Uterus (tissue), 4 donors: ENCODE results near the gene STX11. TPM values are rescaled to one million over a fixed set of nuclear protein-coding genes. Genes with fewer than 3 reads are reported as not detected.
"Not testable (repeated sequence)": the region's sequence is repeated elsewhere in the genome, so short reads cannot be mapped to it uniquely, and the experiment has no call there.

ENCODE experiments used
- DNase-seq, 2 donors: peaks; one replicate each; pipeline ENCODE4 v3.0.0-alpha.2; 2019 to 2020
- H3K27ac ChIP-seq, 2 donors: fragments of 200-600 bp; sonication (generic); 1 replicate in 1 of 2; 2 replicates in 1 of 2; pipeline ENCODE4 v1.5.1; 2016 to 2018
- H3K27me3 ChIP-seq, 2 donors: fragments of 200-600 bp; sonication (generic); one replicate each; pipeline ENCODE4 v1.5.1; 2018 to 2019; ENCODE audit warnings: control low read depth in 1 of 2
- H3K36me3 ChIP-seq, 2 donors: fragments of 200-600 bp; sonication (generic); one replicate each; pipeline ENCODE4 v1.5.1; 2019; ENCODE audit warnings: control low read depth in 1 of 2
- H3K4me1 ChIP-seq, 2 donors: fragments of 200-600 bp; sonication (generic); one replicate each; pipeline ENCODE4 v1.5.1; 2018 to 2019; ENCODE audit warnings: control low read depth in 1 of 2
- H3K4me3 ChIP-seq, 2 donors: fragments of 200-600 bp; sonication (generic); 1 replicate in 1 of 2; 2 replicates in 1 of 2; pipeline ENCODE4 v1.5.1; 2018 to 2019; ENCODE audit warnings: mild to moderate bottlenecking in 1 of 2
- H3K9me3 ChIP-seq, 2 donors: fragments of 200-600 bp; sonication (generic); one replicate each; pipeline ENCODE4 v1.5.1; 2019; ENCODE audit warnings: control low read depth in 1 of 2
- POLR2A ChIP-seq, 2 donors: fragments of 450-650 bp; IDR thresholded peaks; one replicate each; pipeline ENCODE4 v1.6.1; 2016; ENCODE audit warnings: antibody characterized with exemption in 2 of 2, mild to moderate bottlenecking in 1 of 2, moderate library complexity in 1 of 2
- intact Hi-C: fragments of 100-400 bp; cut with DNase I; formaldehyde crosslinking; loops from one replicate; pipeline ENCODE4 v1.15.1; 2023; ENCODE audit warnings: low total_unique reads
- total RNA-seq, 4 donors: library from RNA; depleted of rRNA in 3 of 4; stranded (reverse); fragments of >200 nt in 3 of 4; gene quantifications; one replicate each; pipeline versions ENCODE4 v1.1.0 to v1.2.4, GENCODE V29; 2014 to 2023
- TF ChIP-seq, protein P1 (sequence below), 4 experiments: fragments of 200-600 bp in 2 of 4; fragments of 450-650 bp in 2 of 4; sonication (generic) in 2 of 4; IDR thresholded peaks; one replicate each; pipeline ENCODE4 v1.5.1; 2016 to 2019; ENCODE audit warnings: antibody characterized with exemption in 4 of 4, mild to moderate bottlenecking in 2 of 4, moderate library complexity in 1 of 4
- donor health status: DM: yes; HTN: yes; CAD: no.

Gene STX11
- total RNA-seq, 4 donors from 2014 or later = 0.77 to 6.2 (median 1.9) TPM

DNA sequence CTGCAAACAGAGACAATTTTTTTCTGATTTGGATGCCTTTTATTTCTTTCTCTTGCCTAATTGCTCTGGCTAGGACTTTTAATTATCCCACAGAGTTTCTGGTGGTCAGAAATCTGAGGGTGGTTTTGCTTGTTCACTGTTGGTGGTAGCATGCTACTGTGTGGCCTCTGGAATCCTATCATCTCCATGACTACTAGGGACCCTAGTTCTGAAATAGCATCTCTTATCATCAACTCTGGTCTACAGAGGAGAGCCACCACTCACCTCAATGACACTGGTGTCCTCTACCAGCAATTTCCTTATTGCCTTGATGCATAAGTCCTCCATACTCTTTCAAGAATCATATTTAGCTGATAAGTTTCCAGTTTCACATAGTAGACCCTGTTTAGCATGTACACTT, 27.5 kb upstream of the STX11 start:
- no peak for DNase-seq
- Histone ChIP-seq H3K36me3 (no peaks in the 10 kb centered on the region), H3K4me1 (no peaks in the 10 kb centered on the region), H3K27ac (no peak overlapping the region), H3K9me3 (no peaks in the 10 kb centered on the region), H3K27me3 (no peaks in the 10 kb centered on the region), H3K4me3 (no peak overlapping the region)
- intact Hi-C loops = no loop called here
- TF ChIP-seq POLR2A (IDR thresholded peaks at IDR 0.05) = no peak
- TF ChIP-seq, protein P1, sequence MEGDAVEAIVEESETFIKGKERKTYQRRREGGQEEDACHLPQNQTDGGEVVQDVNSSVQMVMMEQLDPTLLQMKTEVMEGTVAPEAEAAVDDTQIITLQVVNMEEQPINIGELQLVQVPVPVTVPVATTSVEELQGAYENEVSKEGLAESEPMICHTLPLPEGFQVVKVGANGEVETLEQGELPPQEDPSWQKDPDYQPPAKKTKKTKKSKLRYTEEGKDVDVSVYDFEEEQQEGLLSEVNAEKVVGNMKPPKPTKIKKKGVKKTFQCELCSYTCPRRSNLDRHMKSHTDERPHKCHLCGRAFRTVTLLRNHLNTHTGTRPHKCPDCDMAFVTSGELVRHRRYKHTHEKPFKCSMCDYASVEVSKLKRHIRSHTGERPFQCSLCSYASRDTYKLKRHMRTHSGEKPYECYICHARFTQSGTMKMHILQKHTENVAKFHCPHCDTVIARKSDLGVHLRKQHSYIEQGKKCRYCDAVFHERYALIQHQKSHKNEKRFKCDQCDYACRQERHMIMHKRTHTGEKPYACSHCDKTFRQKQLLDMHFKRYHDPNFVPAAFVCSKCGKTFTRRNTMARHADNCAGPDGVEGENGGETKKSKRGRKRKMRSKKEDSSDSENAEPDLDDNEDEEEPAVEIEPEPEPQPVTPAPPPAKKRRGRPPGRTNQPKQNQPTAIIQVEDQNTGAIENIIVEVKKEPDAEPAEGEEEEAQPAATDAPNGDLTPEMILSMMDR (IDR thresholded peaks at IDR 0.05) = no peak

DNA sequence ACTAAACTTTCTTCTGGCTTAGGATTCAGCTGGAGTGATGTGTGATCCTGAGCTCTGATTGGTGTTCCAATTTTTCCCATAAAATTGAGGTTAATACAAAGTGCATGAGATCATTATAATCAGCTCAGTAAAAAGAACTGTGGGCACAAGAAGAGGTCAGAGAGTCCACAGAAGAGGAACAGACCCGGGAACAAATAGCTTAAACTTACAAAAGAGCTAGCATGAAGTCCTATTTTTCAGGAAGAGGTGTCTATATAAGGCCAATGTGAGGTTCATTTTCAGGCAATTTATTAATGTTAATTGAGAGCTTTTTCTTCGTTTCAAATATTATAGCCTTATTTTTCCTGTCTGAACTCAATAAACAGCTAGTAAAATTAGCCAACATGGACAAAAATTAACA, 26.9 kb upstream of the STX11 start:
- H3K4me3 ChIP-seq = no peak overlapping the region
- H3K27ac ChIP-seq = no peak overlapping the region
- H3K9me3 ChIP-seq = no peaks in the 10 kb centered on the region
- no peaks in the 10 kb centered on the region for H3K27me3 ChIP-seq
- H3K36me3 ChIP-seq = no peaks in the 10 kb centered on the region
- intact Hi-C loops = no loop called here
- DNase-seq = no peak
- no peak for TF ChIP-seq POLR2A (IDR thresholded peaks at IDR 0.05)
- TF ChIP-seq, protein P1 (IDR thresholded peaks at IDR 0.05) = no peak
- no peaks in the 10 kb centered on the region for H3K4me1 ChIP-seq

DNA sequence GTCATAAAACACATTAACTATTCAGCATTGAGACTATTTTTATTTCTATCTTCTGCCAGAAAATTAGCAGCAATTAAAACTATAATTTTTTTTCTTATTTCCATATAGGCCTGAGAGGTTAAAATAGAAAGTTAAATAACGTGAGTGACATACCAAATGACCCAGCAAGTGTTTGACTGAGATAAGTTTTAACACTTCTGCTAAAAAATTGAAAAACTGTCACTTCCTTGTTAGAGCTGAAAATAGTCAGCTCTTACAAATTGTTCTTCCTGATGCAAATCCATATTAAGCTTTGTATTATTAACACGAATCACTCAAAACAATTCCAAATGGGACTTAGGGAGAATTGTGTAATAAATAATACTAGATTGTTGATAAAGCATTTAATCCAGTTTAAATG, 26.5 kb upstream of the STX11 start:
- Histone ChIP-seq H3K4me3 (no peak overlapping the region), H3K36me3 (no peaks in the 10 kb centered on the region), H3K27ac (no peak overlapping the region), H3K9me3 (no peaks in the 10 kb centered on the region), H3K4me1 (no peaks in the 10 kb centered on the region), H3K27me3 (no peaks in the 10 kb centered on the region)
- no peak for DNase-seq
- TF ChIP-seq, protein P1 (IDR thresholded peaks at IDR 0.05) = no peak
- no peak for TF ChIP-seq POLR2A (IDR thresholded peaks at IDR 0.05)
- intact Hi-C loops = no loop called here

DNA sequence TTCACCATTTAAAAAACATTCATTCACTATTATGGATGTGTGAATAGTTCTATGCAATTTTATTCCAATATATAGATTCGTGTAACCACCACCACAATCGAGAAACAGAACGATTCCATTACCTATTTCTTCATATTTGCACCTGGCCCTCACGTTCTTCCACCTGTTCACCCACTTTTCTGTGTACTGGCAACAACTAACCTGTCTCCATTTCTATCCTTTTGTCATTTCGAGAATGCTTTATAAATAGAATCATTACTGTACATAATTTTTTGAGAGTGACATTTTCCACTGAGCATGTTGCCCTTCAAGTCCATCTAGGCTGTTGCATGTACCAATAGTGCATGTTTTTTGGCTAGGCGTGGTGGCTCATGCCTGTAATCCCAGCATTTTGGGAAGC, 23.2 kb upstream of the STX11 start:
- no peak for TF ChIP-seq POLR2A (IDR thresholded peaks at IDR 0.05)
- TF ChIP-seq, protein P1 (IDR thresholded peaks at IDR 0.05) = no peak
- Histone ChIP-seq H3K4me3 (no peak overlapping the region), H3K27ac (no peak overlapping the region), H3K27me3 (no peaks in the 10 kb centered on the region), H3K9me3 (no peaks in the 10 kb centered on the region), H3K4me1 (no peaks in the 10 kb centered on the region), H3K36me3 (no peaks in the 10 kb centered on the region)
- intact Hi-C loops = no loop called here
- DNase-seq = no peak

DNA sequence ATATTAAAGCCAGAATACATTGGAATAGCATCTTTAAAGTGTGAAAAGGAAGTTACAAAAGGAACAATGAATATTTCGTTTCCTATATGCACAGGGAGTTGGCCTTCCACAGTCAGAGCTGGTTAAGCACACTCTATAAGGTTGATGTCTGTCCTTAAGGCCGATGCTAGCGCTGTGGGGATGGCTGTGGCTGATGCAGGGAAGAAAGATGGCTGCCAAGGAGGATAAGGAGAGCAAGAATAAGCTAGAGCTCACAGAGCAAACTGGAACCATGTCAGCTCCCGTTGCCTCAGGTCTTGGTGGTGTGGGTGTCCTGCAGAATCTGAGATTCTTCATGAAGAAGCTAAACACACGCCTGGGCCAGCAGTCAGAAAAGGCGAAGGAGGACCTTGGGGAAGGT, 20.8 kb upstream of the STX11 start:
- intact Hi-C loops = no loop called here
- DNase-seq = no peak
- TF ChIP-seq POLR2A (IDR thresholded peaks at IDR 0.05) = no peak

DNA sequence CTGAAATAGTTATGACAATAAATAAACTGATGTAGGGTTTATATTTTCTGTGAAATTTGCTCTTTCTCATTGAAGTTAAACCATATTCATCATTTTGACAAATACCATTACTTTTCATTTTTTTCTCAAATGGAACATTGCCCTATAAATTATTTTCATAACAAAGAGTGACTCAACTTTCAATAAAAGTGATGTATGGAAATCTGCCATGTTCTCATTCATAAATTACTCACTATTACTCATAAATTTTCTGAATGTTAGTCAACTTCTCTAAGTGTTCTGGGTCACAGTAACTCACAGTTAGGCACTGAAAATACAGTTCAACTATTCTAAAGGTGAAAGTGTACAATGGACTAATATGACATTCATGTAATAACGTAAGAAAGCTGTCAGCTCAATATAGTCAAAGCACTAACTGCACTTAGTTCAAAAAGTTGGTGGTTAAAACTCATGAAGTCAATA, 19.0 kb upstream of the STX11 start:
- no peaks in the 10 kb centered on the region for H3K36me3 ChIP-seq
- no peak for DNase-seq
- no peaks in the 10 kb centered on the region for H3K9me3 ChIP-seq
- intact Hi-C loops = no loop called here
- no peak for TF ChIP-seq POLR2A (IDR thresholded peaks at IDR 0.05)
- no peak overlapping the region for H3K4me3 ChIP-seq
- no peak overlapping the region for H3K27ac ChIP-seq
- no peaks in the 10 kb centered on the region for H3K27me3 ChIP-seq
- no peaks in the 10 kb centered on the region for H3K4me1 ChIP-seq

More for the DNA sequence above, 20.8 kb upstream of the STX11 start:
- Histone ChIP-seq H3K4me1 (no peaks in the 10 kb centered on the region), H3K27ac (no peak overlapping the region), H3K9me3 (no peaks in the 10 kb centered on the region), H3K27me3 (no peaks in the 10 kb centered on the region), H3K4me3 (no peak overlapping the region), H3K36me3 (no peaks in the 10 kb centered on the region)

DNA sequence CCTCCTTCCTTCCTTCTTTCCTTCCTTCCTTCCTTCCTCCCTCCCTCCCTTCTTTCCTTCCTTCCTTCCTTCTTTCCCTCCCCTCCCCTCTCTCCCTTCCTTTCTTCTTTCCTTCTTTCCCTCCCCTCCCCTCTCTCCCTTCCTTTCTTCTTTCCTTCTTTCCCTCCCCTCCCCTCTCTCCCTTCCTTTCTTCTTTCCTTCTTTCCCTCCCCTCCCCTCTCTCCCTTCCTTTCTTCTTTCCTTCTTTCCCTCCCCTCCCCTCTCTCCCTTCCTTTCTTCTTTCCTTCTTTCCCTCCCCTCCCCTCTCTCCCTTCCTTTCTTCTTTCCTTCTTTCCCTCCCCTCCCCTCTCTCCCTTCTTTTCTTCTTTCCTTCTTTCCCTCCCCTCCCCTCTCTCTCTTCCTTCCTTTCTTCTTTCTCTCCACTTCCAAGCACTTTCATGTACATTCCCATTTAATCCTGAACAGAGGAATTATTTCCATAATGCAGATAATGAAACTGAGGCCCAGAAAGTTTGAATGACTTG, 18.1 kb upstream of the STX11 start:
- DNase-seq, H3K27me3 ChIP-seq, H3K36me3 ChIP-seq, H3K9me3 ChIP-seq, intact Hi-C loops, H3K4me3 ChIP-seq, H3K4me1 ChIP-seq, H3K27ac ChIP-seq: not testable (repeated sequence)
